Stimulated activated CD8-positive, alpha-beta memory T cell treated with anti-CD3 and anti-CD28 coated beads, Interleukin-12 subunit alpha, Interleukin-12 subunit beta, amount 100 ng/mL, for 24 hours (primary cell): ENCODE data around the gene MED25.

Experiments used
- DNase-seq: peaks from one replicate; pipeline ENCODE4 v3.0.0-alpha.2; 2020; ENCODE audit errors: extremely low read depth

MED25 gene

GRCh38 chr19:49873834-49874233 lies 55.7 kb downstream of the MED25 start:
- DNase-seq = no peak

DNA sequence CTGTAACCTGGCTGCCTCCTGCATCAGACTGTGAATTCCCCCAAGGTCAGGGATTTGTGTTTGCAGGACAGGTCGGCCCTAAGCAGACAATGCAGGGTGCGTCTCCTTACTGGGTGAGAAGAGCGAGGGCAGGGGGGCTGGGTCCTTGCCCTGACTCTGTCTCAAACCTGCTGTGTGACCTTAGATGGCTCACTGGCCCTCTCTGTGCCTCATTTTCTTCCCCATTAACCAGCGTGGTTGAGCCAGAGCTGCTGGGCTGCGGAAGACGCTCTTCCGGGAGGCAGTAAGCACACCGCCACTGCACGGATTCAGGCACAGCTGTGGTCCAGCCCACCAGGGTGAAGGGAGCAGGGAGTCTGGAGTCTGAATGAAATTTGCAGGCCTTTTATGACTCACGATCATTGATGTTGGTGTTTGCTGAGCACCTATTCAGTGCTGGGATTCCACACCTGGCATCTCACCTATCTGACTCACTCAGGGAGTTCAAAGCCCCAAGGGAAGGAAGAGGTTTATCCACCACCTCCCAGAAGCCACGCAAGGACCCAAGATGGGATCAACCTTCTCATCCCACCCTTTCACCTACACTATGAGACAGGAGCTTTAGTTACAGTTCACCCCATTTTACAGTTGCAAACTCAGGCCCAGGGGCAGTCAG lies 56.5 kb downstream of the MED25 start:
- no peak for DNase-seq

- DNase-seq = no peak
These were observed 57.1 kb downstream of the MED25 start for GRCh38 chr19:49875177-49875576.

GRCh38 chr19:49875857-49876421 lies 57.9 kb downstream of the MED25 start:
- DNase-seq = no peak

DNA sequence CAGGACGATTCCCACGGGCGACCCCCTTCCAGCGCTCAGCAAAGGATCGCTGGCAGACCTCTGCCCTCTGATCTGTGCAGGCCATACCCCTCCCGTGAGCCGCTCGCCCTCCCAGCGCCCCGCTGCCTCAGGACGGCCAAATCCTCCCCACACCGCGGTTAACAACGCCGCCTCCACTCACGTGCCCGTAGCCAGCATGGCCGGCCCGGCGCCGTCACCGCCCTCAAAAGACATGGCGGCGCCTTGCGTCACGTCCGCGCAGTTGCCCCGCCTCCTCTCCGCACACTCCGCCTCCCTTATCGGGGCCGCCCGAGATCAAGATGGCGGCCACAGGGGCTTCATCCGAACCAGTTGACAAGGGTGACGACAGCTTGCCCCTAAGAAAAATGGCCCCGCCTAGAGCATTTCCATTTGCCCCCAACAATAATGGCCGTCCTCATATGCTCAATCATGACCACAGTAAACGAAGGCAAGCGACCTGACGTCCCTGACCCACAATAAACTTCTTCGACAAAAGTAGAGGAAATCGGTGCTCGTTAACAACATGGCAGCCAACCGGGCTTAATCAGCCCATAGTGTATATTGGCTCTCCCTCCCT lies 58.4 kb downstream of the MED25 start:
- peak; percentile 91 for DNase-seq

- peak; percentile 93 for DNase-seq
These were observed 59.2 kb downstream of the MED25 start, which contains the start of the genes AKT1S1 and TBC1D17 for GRCh38 chr19:49877020-49877878. TSS of gene AKT1S1 (minus strand) at chr19:49877355. CDS start at chr19:49873295, 4,060 bp downstream. TSS of gene TBC1D17 (plus strand) at chr19:49877702. CDS start at chr19:49877724, 22 bp downstream.

- peak; percentile 98 for DNase-seq
These were observed 60.0 kb downstream of the MED25 start for GRCh38 chr19:49877879-49878743.

DNA sequence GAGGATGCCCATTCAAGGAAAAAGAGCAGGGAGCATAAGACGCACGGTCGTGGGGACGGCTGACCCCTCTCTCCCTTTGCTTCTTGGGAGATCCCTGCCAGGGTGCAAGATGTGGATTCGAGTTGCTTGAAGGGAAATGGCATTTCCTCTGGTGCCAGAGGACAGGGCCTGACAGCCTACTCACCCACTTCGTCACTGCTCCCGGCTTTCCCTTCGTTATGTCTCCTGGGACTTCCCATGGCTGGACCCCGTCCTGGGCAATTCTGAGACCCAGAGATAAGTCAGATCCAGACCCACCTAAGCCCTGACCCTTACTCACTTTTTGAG lies 60.6 kb downstream of the MED25 start:
- DNase-seq = no peak

DNA sequence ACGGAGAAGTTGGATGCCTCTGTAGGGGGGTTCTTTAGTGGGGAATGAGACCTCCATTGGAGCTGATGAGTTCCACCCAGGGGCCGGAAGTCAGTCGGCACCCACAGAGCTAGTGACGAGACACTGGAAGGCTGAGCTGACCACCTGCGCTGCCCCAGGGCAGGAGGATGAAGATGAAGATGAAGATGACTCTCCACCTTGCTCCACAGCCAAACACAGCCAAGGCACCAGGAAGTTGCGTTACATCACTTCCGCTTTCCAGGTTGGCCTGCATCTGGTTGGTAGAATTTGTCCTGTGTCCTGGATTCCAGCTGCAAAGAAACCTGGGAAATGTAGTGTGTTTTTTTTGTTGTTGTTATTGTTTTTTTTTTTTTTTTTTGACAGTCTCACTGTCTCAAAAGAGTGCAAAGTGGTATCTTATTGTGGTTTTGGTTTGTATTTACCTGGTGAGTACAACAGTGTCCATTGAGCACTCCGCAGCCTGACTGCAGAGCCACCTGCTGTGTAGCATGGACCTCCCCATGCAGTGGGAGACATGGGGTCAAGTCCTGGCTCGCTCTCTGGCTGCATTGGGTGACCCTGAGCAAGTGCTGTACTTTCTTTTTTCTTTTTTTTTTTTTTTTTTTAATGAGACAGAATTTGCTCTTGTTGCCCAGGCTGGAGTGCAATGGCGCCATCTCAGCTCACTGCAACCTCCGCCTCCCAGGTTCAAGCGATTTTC lies 61.3 kb downstream of the MED25 start:
- no peak for DNase-seq

DNA sequence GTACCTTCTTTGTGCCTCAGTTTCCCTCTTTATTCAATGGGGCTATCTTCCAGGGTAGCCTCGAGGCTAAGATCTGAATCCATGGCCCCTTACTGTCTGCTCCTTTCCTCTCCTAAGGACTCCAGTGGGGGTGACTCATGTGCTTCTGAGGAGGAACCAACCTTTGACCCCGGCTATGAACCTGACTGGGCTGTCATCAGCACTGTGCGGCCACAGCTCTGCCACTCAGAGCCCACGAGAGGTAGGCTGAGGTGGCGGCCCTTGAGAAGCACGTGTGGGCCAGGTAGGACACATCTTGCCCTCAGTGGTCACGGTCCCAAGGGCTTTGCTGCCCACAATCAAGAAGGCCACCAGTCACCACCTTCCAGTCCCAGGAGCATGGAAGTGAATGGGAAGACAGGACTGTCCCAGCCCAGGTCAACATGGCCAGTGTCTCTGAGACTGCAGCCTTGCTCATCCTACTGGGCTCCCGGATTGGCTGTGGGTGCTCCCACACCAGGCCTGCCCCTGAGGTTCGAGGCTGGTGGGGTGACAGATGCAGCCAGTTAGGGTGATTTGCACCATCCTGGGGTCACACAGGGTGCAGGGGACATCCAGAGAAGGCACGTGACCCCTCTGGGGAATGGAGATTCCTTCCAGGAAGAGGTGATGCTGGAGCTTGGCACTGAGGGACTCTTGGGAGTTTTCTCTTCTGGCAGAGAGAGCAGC lies 62.2 kb downstream of the MED25 start:
- DNase-seq = no peak

- no peak for DNase-seq
These were observed 63.1 kb downstream of the MED25 start for GRCh38 chr19:49881186-49881585.

- no peak for DNase-seq
These were observed 63.7 kb downstream of the MED25 start for GRCh38 chr19:49881672-49882394.

DNA sequence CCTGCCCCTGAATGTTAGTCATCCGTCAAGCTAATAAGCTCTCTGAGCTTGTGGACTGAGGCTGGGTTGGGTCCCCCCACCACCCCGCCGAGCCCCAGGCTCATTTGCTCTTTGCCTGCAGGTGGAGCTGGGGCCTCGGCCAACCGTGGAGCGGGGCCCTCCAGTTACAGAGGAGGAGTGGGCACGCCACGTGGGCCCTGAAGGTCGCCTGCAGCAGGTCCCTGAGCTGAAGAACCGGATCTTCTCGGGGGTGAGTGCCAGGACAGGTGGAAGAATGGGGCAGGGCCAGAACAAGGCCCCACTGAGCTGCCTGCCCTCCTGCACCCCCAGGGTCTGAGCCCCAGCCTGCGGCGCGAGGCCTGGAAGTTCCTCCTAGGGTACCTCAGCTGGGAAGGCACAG lies 64.6 kb downstream of the MED25 start:
- DNase-seq = no peak

DNA sequence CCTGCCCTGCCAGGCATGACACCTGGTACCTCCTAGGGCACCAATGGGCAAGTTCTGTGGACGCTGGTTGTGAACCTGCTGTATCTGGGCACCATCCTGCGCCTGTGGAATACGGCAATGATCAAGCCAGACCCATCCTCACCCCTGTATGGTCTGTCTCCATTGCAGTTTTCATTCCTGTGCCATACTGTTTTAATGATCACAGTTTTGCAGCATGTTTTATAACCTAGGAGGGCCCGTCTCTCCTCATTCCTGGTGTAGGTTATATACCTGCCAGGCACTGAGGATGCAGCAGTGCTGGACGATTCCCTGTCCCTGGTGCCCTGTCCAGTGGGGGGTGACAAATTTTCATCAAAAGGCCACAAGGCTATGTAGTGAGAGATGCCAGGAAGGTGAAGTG lies 65.0 kb downstream of the MED25 start:
- no peak for DNase-seq

DNA sequence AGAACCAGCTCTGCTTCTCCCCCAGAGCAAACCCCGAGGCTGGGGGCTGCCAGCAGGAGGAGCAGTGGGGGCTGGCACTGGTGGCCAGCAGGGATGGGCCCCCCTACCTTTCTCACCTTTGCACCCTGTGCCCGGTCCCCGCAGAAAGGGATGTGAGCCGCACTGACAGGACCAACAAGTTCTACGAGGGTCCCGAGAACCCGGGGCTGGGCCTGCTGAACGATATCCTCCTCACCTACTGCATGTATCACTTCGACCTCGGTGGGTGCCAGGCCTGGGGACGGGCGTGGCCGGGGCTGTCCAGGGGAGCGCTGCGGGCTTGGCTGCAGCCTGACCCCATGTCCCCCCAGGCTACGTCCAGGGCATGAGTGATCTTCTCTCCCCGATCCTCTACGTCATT lies 66.0 kb downstream of the MED25 start:
- no peak for DNase-seq

DNA sequence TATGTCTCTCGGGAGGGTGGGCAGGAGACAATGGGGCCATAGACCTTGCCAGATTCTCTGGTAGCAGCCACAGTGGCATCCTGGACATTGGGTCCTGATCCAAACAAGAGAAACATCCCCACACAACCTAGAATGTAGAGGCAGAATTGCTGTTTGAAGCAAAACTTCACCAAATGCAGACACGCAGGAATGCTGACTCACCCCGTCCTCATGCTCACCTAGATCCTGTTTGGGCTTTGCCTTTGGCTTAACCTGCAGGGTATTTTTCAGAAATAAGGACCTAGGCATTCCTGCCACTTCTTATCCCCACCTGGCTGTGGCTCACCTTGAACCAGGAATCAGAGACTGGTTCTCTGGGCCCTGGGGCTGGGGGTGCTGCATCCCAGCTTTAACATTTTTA lies 66.7 kb downstream of the MED25 start:
- DNase-seq = no peak
